ENCODE results near the gene BDKRB2.

DNA sequence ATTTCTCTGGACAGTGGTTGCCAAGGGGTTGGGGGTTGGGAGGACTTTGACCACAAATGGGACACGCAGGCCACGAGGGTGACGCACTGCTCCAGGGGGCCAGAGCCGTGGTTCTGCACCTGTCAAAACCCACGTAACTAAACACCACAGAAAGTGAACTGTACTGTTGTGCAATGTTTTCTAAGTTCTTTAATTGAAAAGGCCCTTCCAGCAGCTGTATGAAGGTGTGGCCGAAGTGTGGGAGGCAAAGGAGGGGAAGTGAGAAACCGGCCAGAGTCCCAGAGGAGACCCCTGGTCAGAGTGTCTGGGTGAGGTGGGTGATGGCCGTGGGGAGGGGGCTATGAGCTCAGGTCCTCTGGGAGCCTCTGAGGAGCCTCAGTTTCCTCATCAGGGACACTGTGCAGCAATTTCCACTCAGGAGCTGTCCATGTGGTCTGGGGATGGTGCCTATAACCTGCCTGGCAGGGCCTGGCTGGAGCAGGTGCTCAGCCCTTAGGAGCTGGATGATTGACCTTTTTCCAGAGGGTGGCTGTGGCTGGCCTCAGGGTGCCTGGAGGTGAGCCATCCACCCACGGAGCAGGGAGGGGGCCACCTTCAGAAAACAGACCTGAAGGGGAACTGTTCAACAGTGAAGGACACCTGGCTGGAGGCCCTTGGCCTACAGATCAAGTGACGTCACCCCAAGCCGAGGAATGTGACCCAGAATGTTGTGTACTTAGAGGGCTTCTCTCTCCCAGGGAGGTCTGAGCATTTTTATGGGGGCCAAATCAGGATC lies 9.8 kb upstream of the BDKRB2 start:
- TF ChIP-seq, protein P1, sequence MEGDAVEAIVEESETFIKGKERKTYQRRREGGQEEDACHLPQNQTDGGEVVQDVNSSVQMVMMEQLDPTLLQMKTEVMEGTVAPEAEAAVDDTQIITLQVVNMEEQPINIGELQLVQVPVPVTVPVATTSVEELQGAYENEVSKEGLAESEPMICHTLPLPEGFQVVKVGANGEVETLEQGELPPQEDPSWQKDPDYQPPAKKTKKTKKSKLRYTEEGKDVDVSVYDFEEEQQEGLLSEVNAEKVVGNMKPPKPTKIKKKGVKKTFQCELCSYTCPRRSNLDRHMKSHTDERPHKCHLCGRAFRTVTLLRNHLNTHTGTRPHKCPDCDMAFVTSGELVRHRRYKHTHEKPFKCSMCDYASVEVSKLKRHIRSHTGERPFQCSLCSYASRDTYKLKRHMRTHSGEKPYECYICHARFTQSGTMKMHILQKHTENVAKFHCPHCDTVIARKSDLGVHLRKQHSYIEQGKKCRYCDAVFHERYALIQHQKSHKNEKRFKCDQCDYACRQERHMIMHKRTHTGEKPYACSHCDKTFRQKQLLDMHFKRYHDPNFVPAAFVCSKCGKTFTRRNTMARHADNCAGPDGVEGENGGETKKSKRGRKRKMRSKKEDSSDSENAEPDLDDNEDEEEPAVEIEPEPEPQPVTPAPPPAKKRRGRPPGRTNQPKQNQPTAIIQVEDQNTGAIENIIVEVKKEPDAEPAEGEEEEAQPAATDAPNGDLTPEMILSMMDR (conservative IDR thresholded peaks at IDR 0.05) = no peak
- no peak for TF ChIP-seq EZH2 (IDR thresholded peaks at IDR 0.05; ENCODE audit: low read depth)

All from PC-9 (cell line).